Measurements from ENCODE around the gene TPRX1.

DNA sequence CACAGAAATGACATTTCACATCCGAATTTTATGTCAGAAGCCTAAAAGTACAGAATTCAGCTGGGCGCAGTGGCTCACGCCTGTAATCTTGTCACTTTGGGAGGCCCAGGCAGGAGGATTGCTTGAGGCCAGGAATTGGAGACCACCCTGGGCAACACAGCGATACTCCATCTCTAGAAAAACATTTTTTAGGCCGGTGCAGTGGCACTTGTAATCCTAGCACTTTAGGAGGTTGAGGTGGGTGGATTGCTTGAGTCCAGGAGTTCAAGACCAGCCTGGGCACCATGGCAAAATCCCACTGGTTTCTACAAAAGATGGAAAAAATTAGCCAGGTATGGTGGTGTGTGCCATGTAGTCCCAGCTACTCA lies 43.7 kb downstream of the TPRX1 start:
- TF ChIP-seq, protein P1, sequence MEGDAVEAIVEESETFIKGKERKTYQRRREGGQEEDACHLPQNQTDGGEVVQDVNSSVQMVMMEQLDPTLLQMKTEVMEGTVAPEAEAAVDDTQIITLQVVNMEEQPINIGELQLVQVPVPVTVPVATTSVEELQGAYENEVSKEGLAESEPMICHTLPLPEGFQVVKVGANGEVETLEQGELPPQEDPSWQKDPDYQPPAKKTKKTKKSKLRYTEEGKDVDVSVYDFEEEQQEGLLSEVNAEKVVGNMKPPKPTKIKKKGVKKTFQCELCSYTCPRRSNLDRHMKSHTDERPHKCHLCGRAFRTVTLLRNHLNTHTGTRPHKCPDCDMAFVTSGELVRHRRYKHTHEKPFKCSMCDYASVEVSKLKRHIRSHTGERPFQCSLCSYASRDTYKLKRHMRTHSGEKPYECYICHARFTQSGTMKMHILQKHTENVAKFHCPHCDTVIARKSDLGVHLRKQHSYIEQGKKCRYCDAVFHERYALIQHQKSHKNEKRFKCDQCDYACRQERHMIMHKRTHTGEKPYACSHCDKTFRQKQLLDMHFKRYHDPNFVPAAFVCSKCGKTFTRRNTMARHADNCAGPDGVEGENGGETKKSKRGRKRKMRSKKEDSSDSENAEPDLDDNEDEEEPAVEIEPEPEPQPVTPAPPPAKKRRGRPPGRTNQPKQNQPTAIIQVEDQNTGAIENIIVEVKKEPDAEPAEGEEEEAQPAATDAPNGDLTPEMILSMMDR (IDR thresholded peaks at IDR 0.05) = no peak
- no peak for TF ChIP-seq POLR2A (IDR thresholded peaks at IDR 0.05)

All from vagina (tissue), 2 donors.